HG02981 (cell line): ENCODE data around the gene OR10R2.

Source experiments
- ATAC-seq: cut with Tn5 transposase; IDR thresholded peaks from one replicate; pipeline ENCODE4 v1.9.1; 2021; ENCODE audit warnings: mild to moderate bottlenecking, moderate library complexity; ENCODE audit not compliant: unreplicated experiment

OR10R2 gene

GRCh38 chr1:158521666-158522058, 49.6 kb downstream of the OR10R2 start:
- no peak for ATAC-seq

DNA sequence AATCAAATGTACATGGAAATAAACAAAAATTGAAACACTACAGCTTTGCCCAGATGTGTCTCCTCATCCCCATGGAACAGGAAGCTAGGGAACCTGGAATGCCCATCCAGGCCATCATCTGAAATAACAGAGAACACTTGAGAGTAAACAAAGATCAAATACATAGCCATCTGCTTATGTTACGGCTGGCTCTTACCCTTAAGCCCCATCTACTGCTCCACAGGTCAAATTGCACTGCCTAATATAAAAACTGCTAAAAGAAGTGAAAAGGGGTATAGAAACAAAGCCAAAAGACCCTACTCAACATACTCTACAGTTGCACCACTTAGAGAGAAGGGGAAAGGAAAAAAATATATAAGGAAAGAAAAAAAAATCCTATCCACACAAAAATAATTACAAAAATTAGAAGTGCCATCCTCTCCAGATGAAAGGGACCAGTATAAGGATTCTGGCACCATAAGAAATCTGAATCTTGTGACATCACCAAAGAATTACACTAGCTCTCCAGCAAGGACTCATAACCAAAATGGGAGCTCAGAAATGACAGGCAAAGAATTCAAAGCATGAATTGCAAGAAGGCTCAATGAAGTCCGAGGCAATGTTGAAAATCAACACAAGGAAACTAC, 55.3 kb downstream of the OR10R2 start:
- no peak for ATAC-seq
